ENCODE data around the gene ASPG.
A peak's percentile ranks its signal among the peaks of the same experiment; 100 is the strongest.

ASPG gene

GRCh38 chr14:104091927-104092771 is 6.6 kb downstream of the ASPG start:
- FAIRE-seq (no peak), DNase-seq (ENCODE audit: extremely low spot score, insufficient read length, low read depth) (no peak)

GRCh38 chr14:104092931-104093365 is 7.4 kb downstream of the ASPG start:
- DNase-seq (ENCODE audit: extremely low spot score, insufficient read length, low read depth), result no peak
- FAIRE-seq, result no peak

GRCh38 chr14:104093366-104094055 is 8.0 kb downstream of the ASPG start:
- FAIRE-seq, result no peak
- no peak for DNase-seq (ENCODE audit: extremely low spot score, insufficient read length, low read depth)

DNA sequence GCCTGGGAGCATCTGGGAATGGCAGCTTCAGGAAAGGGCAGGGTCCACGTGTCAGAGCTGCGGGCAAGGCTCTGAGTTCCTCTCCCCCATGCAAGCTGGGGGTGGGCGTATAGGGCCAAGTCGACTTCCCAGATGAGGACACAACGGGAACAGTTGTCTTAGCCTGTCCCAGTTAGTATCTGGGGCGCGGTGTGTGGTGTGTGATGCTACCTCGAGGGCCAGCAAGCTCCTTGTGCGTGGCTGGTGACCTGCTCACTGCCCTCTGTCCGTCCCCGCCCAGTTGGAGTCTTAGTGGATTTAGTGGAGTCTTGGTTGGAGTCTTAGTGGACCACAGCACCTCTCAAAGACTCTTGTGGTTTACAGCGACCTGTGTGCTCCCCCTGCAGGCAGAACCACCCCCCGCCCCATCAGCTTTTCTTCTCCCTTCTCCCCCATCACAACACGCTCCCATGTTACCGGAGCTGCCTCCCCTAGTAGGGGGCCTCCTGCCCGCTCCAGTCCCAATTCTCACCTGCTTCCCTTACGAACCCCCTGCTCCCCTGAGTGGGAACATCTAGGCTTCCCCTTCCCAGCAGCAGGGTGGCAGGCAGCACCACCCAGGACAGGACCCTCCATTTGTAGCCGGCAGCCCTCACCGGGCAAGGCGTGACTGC is 8.7 kb downstream of the ASPG start:
- no peak for DNase-seq (ENCODE audit: extremely low spot score, insufficient read length, low read depth)
- FAIRE-seq, result no peak

DNA sequence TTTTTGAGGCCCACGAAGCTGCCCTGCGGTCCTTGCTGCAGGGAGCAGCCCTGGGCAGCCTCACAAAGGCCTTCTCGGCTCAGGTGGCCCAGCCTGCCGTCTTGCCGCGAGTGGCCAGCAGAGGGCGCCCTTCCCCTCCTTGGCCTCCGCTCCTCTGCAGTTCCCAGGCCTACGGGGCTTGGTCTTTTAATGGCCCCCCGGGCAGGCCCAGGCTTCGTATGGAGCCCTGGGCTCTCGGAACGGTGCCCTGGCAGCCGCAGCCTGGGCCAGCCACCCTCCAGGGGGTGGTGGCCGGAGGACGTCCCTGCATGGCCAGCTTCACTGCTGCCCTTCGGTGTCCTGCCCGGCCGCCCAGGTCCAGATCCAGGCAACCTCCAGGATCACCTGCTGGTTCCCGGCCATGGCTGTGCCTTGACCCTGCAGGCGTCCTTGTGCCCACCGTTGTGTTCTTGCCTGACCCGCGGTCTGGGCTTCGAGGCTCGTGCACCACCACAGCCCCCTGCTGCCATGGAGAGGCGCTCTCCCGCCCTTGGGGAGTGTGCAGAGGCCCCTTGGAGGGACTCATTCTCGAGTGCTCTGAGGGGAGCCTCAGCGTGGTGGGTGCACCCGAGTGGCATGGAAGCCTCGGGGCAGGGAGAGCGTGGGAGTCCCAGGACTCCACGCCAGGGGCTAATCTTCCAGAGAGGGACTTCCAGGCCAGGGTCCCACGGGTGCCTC is 9.4 kb downstream of the ASPG start:
- peak; percentile 48 for DNase-seq (ENCODE audit: extremely low spot score, insufficient read length, low read depth)
- no peak for FAIRE-seq

DNA sequence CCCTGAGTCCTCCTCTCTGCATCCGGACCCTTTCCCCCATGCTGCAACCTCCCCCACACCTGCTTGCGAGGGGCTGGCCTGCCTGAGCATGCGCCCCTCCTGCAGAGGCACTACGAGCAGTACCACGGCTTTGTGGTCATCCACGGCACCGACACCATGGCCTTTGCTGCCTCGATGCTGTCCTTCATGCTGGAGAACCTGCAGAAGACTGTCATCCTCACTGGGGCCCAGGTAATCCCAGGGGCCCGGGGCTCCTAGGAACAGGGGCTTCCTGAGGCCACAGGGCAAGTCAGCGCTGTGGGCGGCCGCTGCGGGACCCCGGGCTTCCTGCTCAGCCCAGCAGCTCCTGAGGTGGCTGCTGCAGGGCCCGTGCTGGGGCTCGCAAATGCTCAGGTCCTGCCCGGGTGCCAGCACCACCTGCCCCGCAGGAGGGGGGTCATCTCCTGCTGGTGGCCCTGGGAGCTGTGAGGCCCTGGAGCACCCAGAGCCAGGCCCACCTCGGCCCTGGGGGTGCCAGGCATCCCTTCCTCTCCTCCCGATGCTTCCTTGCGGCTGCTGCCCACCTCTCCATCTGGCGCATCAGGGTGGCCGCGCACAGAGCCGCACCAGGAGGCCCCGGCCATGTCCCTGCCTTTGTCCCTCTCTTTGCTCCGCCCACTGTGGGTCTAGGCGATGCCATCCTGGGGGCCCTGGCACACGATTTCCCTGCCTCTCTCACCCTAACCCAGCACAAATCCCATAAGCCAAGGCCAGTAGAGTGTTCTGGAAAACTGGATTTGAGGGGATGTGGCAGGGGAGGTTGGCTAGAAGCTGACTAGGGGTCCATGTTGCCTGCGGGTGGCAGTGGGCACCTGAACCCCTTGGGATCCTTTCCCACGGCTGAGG is 10.2 kb downstream of the ASPG start:
- no peak for FAIRE-seq

GRCh38 chr14:104096318-104096717 is 10.8 kb downstream of the ASPG start:
- DNase-seq (ENCODE audit: extremely low spot score, insufficient read length, low read depth), result no peak
- FAIRE-seq, result no peak

More for the DNA sequence above, 10.2 kb downstream of the ASPG start:
- no peak for DNase-seq (ENCODE audit: extremely low spot score, insufficient read length, low read depth)

GRCh38 chr14:104096751-104097700 is 11.5 kb downstream of the ASPG start:
- FAIRE-seq, result no peak
- no peak for DNase-seq (ENCODE audit: extremely low spot score, insufficient read length, low read depth)

- DNase-seq (ENCODE audit: extremely low spot score, insufficient read length, low read depth) (no peak), FAIRE-seq (no peak)
Observed at GRCh38 chr14:104098272-104099095, 13.0 kb downstream of the ASPG start.

DNA sequence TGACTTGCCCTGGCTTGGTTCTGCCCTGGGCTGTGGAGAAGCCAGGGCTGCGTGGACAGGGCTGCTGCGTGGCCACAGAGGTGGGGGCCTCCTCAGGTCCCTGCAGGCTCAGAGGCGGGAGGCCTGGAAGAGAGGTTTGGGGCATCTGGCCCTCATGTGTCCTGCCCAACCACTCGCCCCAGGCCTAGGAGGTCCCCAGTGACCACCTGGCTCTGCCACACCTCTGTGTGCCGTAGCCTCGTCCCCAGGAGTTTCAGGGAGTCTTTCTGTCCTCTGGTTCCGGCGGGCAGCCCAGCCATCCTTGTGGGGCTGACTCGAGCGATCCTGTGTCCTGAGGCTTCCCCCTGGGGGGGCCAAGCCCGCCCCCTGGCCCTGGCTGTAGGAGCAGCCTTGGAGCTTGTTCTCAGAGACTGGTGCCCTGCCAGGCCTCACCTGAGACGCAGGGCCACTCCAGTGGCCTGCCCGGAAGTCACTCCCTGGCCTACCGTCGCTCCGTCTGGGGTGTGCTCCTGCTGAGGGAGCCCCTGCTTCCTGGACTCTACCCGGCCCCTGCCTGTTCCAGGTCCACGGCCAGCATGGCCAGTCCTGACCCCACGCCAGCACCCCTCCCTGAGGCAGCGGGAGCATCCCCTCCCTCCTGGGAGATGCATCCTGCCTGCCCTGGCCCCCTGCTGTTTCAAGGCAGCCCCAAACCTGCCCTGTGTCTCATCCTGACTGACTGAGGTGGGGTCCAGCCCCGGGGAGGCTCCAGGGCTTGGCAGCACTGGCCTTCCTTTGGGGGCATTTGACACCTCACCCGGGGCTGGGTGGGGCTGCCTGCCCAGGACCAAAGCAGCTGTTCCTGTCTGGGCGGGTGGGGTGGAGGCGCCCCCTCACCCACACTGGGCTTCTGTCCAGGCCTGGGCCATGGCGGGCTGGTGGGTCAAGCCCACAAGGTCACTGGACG is 13.9 kb downstream of the ASPG start:
- DNase-seq (ENCODE audit: extremely low spot score, insufficient read length, low read depth), result no peak
- FAIRE-seq, result no peak

DNA sequence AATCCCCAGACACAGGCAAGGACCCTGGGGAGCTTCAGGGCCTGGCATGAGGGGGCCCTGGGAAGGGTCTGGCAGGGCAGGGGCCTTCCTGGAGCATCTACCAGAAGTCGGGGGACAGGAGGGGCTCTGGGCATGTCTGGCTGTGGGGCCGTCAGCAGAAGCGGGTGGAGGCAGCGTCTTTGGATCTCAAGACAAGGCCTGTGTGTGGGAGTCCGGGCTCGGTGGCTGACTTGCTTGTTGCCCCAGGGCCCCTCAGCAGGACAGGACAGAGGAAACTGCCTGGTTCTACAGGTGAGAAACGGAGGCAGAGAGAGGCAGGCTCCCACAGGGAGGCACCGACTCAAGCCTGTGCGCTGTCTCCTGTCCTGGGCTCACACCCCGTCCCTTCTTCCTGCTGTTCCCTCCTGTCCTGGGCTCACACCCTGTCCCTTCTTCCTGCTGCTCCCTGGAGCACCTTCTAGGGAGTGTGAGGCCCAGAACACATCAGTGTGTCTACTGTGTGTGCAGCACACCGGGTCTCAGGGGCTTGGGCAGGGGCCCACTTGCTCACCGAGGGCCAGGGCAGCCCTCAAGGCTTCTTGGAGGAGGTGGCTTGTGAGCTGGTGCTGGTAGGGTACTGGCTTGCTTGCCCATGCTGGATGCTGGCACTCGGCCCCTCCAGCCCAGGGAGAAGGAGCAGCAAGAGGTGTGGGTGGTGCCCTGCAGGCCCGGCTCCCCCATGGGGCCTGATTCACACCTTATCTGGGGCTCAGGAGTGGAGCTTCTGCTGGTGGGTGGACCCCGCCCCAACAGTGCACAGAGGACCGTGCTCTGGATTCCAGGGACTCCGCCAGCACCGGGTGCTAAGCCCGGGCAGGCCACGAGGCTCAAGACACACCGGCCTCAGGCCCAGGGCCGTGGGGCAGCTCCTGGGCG is 14.9 kb downstream of the ASPG start:
- FAIRE-seq (no peak), DNase-seq (ENCODE audit: extremely low spot score, insufficient read length, low read depth) (no peak)

- no peak for FAIRE-seq
Observed at GRCh38 chr14:104101086-104101621, 15.7 kb downstream of the ASPG start.

DNA sequence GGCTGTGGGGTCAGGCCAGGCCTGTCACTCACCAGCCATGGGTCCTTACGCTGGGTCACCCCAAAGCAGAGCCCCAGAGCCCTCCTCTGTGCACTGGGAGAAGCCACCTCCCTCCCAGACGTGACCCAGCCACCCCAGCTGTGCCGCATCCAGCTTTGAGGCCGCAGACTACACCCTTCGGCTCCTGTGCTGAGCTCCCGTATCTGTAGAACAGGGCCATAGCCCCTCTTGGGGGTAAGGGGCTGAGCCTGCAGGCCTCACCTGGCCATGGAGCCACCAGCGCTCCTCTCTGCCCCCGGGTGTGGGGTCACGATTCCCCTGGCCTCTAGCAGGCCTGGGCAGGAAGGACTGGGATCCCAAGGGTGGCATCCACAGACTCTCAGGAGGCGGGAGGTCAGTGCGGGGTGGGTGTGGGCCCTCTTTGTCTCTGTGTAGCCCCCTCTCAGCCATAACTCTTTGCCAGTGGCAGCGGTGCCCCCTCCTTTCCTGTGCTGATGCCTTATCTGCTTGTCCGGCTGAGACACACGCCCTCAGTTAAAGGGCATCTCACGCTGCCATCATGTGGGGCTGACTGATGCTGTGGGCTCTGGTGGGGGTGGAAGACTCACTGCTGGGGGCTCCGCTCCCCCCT is 16.3 kb downstream of the ASPG start:
- FAIRE-seq (no peak), DNase-seq (ENCODE audit: extremely low spot score, insufficient read length, low read depth) (no peak)

More at GRCh38 chr14:104101086-104101621, 15.7 kb downstream of the ASPG start:
- no peak for DNase-seq (ENCODE audit: extremely low spot score, insufficient read length, low read depth)

- no peak for DNase-seq (ENCODE audit: extremely low spot score, insufficient read length, low read depth)
Observed at GRCh38 chr14:104102282-104102914, 16.9 kb downstream of the ASPG start.

More at GRCh38 chr14:104102282-104102914, 16.9 kb downstream of the ASPG start:
- no peak for FAIRE-seq
